Activated CD8-positive, alpha-beta memory T cell treated with anti-CD3 and anti-CD28 coated beads, Interleukin-2, amount 50 U/mL, for 24 hours (primary cell): Measurements from ENCODE around the gene GPR39.

Experiments used
- DNase-seq: peaks from one replicate; pipeline ENCODE4 v3.0.0-alpha.2; 2020; ENCODE audit errors: extremely low read depth

GPR39 gene

GRCh38 chr2:132443106-132443505 lies 26.5 kb downstream of the GPR39 start:
- no peak for DNase-seq

GRCh38 chr2:132446444-132446843 lies 29.8 kb downstream of the GPR39 start:
- DNase-seq, result no peak

- DNase-seq, result no peak
Observed at GRCh38 chr2:132448331-132448730, 31.7 kb downstream of the GPR39 start.

GRCh38 chr2:132448771-132449170 lies 32.2 kb downstream of the GPR39 start:
- DNase-seq, result no peak

GRCh38 chr2:132449868-132450267 lies 33.3 kb downstream of the GPR39 start:
- DNase-seq, result no peak

- no peak for DNase-seq
Observed at GRCh38 chr2:132460781-132461180, 44.2 kb downstream of the GPR39 start.

GRCh38 chr2:132462236-132462635 lies 45.6 kb downstream of the GPR39 start:
- DNase-seq, result no peak

- DNase-seq, result no peak
Observed at GRCh38 chr2:132463719-132464118, 47.1 kb downstream of the GPR39 start.

- DNase-seq, result no peak
Observed at GRCh38 chr2:132465917-132466316, 49.3 kb downstream of the GPR39 start.

- no peak for DNase-seq
Observed at GRCh38 chr2:132466428-132467028, 49.9 kb downstream of the GPR39 start.

GRCh38 chr2:132468821-132469675 lies 52.4 kb downstream of the GPR39 start:
- DNase-seq, result no peak

- no peak for DNase-seq
Observed at GRCh38 chr2:132470746-132471145, 54.1 kb downstream of the GPR39 start.

- no peak for DNase-seq
Observed at GRCh38 chr2:132473174-132473883, 56.7 kb downstream of the GPR39 start.

- DNase-seq, result no peak
Observed at GRCh38 chr2:132475615-132476014, 59.0 kb downstream of the GPR39 start.

- no peak for DNase-seq
Observed at GRCh38 chr2:132477436-132477835, 60.8 kb downstream of the GPR39 start.

- no peak for DNase-seq
Observed at GRCh38 chr2:132477962-132478361, 61.4 kb downstream of the GPR39 start.

- DNase-seq, result no peak
Observed at GRCh38 chr2:132478461-132479105, 62.0 kb downstream of the GPR39 start.

- no peak for DNase-seq
Observed at GRCh38 chr2:132479155-132479554, 62.5 kb downstream of the GPR39 start.

GRCh38 chr2:132482821-132483220 lies 66.2 kb downstream of the GPR39 start:
- no peak for DNase-seq

GRCh38 chr2:132484144-132484543 lies 67.5 kb downstream of the GPR39 start:
- no peak for DNase-seq

GRCh38 chr2:132488491-132488890 lies 71.9 kb downstream of the GPR39 start:
- DNase-seq, result no peak

- no peak for DNase-seq
Observed at GRCh38 chr2:132489150-132489549, 72.5 kb downstream of the GPR39 start.
